Keratinocyte (primary cell): ENCODE data around the gene CCDC192.

Experiments used
- CTCF ChIP-seq, 3 experiments: IDR thresholded peaks in 1 of 3; conservative IDR thresholded peaks in 1 of 3; optimal IDR thresholded peaks in 1 of 3; 2 replicates in 2 of 3; 3 replicates in 1 of 3; pipeline versions ENCODE3 to v1.5.1; 2011; ENCODE audit warnings: low read length in 3 of 3, mild to moderate bottlenecking in 3 of 3, moderate library complexity in 2 of 3, control low read depth in 1 of 3, inconsistent platforms in 1 of 3; ENCODE audit not compliant: insufficient read depth in 2 of 3; ENCODE audit errors: extremely low read depth in 1 of 3
- EZH2 ChIP-seq: IDR thresholded peaks from one replicate; pipeline ENCODE4 v1.6.1; 2012; ENCODE audit warnings: inconsistent platforms, mild to moderate bottlenecking, low read length, moderate library complexity

GRCh38 chr5:127938746-127939145 is 235.6 kb downstream of the CCDC192 start:
- TF ChIP-seq CTCF (optimal IDR thresholded peaks at IDR 0.05 in 1 of 3, IDR thresholded peaks at IDR 0.05 in 1 of 3, conservative IDR thresholded peaks at IDR 0.05 in 1 of 3; ENCODE audit: extremely low read depth in 1 of 3, insufficient read depth in 2 of 3, low read length in 3 of 3) = no peak
- TF ChIP-seq EZH2 = no peak
